ACC112 (cell line): ENCODE data around the gene MYH10.

Source experiments
- H2AFZ ChIP-seq: fragments of 200-600 bp; sonication (generic); one replicate; pipeline ENCODE4 v1.6.0; 2017; ENCODE audit warnings: antibody characterized with exemption, low read length; ENCODE audit not compliant: unreplicated experiment
- H3K27ac ChIP-seq: fragments of 200-600 bp; sonication (generic); 2 replicates; pipeline ENCODE4 v1.5.1; 2014; ENCODE audit warnings: low read depth, mild to moderate bottlenecking, antibody characterized with exemption, low read length, moderate library complexity
- H3K27me3 ChIP-seq: fragments of 200-600 bp; sonication (generic); 2 replicates; pipeline ENCODE4 v1.6.1; 2014; ENCODE audit warnings: mild to moderate bottlenecking, antibody characterized with exemption, low read length, moderate library complexity, mixed read lengths; ENCODE audit not compliant: insufficient read depth
- H3K36me3 ChIP-seq: fragments of 200-600 bp; sonication (generic); 2 replicates; pipeline ENCODE4 v1.6.1; 2016; ENCODE audit warnings: mild to moderate bottlenecking, antibody characterized with exemption, low read length, moderate library complexity, mixed read lengths; ENCODE audit not compliant: insufficient read depth
- H3K4me1 ChIP-seq: fragments of 200-600 bp; sonication (generic); one replicate; pipeline ENCODE4 v1.6.1; 2016; ENCODE audit warnings: low read length, mixed read lengths; ENCODE audit not compliant: insufficient read depth, unreplicated experiment, control insufficient read depth
- H3K4me3 ChIP-seq: fragments of 200-600 bp; sonication (generic); 2 replicates; pipeline ENCODE4 v1.5.1; 2014; ENCODE audit warnings: mild to moderate bottlenecking, low read depth, low read length
- H3K79me2 ChIP-seq: fragments of 200-600 bp; sonication (generic); one replicate; pipeline ENCODE4 v1.6.0; 2016; ENCODE audit warnings: low read length; ENCODE audit not compliant: control insufficient read depth, unreplicated experiment, insufficient read depth

The MYH10 gene

DNA sequence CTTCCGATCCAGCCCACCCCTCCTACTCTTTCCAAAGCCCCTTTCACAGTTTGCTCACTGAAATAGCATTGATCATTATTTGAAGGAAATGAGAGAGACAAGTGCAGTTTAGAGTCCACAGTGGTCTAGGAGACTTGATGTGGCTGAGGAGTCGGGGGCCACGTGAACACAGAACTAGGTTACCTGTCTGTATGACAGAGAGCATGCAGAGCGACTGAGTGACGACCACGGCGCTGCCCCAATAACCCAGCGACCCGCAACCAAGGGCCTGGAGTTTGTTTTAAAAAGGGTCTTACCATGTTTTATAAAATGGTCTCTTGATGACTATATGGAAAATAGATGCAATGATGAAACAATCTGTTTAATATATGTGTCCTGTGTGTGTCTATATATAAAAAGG lies 155.3 kb downstream of the MYH10 start:
- Histone ChIP-seq H3K79me2 (peaks cover 5% of the 10 kb centered on the region), H3K4me1 (peaks cover 4% of the 10 kb centered on the region), H2AFZ (no peak overlapping the region), H3K36me3 (peaks cover 20% of the 10 kb centered on the region), H3K27me3 (no peaks in the 10 kb centered on the region), H3K27ac (no peak overlapping the region), H3K4me3 (no peak overlapping the region)

DNA sequence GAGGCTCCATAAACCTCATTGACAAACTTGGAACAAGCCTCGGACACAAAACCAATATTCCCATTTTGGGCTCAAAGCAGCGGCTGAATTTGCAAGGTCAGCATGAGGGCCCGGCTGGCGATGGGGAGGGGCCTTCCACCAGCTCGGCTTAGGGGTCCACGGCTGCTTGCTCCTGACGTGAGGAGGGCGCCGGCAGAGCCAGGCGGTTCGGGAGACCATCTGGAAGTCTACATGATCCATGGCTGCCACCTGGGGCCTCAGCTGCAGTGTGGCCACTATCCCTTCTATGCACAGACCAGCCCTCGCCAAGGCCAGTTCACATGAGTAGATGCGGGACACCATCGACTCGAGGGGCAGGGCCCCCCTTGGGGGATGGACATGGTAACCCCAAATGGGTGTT lies 155.7 kb downstream of the MYH10 start:
- Histone ChIP-seq H3K4me3 (no peak overlapping the region), H3K4me1 (peaks cover 4% of the 10 kb centered on the region), H3K79me2 (peaks cover 8% of the 10 kb centered on the region), H3K36me3 (peaks cover 20% of the 10 kb centered on the region), H3K27me3 (no peaks in the 10 kb centered on the region), H3K27ac (no peak overlapping the region), H2AFZ (no peak overlapping the region)

DNA sequence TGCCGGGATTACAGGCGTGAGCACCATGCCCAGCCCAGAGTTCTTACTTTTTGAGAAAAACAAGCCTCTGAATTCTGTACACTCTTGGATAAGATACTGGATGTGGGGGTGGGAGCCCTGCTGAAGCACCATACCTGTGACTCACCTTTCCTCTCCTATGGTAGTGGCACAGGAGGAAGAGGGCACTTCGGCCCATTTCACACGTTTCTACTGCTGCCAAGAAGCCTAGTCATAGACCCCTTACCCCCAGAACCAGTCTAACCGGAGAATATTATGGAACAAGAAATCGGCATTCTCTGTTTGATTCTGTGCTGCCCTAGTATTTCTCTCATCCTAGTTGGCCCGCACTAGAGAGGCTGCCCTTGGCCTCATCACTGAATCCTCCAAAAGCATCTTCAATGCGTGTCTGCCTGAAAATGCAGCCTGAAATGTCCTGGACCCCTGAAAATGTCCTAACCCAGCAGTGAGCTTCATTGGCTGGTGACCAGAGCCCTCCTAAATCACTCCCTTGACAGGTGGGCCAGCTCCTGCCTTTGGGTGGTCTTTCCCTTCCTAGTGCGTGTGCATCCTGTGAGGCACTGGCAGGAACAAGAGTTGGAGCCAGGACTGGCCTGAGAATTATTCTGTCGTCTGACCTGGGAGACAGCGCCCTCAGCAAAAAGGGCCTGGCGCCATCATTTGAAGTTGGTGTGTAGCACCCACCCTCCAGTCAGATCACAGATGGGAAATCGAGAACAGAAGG lies 156.9 kb downstream of the MYH10 start:
- peaks cover 14% of the 10 kb centered on the region for H3K79me2 ChIP-seq
- H3K36me3 ChIP-seq = peaks cover 20% of the 10 kb centered on the region
- no peak overlapping the region for H3K4me3 ChIP-seq
- H3K27ac ChIP-seq = no peak overlapping the region
- no peak overlapping the region for H2AFZ ChIP-seq
- H3K4me1 ChIP-seq = no peaks in the 10 kb centered on the region
- no peaks in the 10 kb centered on the region for H3K27me3 ChIP-seq

DNA sequence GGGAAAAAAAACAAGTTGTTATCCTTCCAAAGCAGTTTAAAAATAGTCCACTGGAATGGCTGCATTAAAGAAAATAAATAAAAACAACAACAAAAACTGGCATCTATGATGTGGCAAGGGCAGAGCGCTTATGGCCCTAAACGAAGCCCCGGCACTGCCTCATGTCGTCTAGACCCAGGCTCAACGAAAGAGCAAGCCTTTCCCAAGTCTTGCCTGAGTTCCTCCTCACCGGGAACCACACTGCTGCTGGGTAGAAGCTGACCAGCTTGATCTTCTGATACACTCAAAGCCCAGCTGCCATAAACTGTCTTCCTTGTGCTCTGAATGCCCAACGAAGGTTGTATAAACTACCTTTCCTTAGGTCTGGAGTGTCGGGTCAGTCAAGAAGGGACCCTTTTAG lies 157.9 kb downstream of the MYH10 start:
- H2AFZ ChIP-seq = no peak overlapping the region
- H3K4me1 ChIP-seq = no peaks in the 10 kb centered on the region
- H3K4me3 ChIP-seq = no peak overlapping the region
- peaks cover 26% of the 10 kb centered on the region for H3K36me3 ChIP-seq
- H3K79me2 ChIP-seq = peaks cover 14% of the 10 kb centered on the region
- no peak overlapping the region for H3K27ac ChIP-seq
- H3K27me3 ChIP-seq = no peaks in the 10 kb centered on the region

DNA sequence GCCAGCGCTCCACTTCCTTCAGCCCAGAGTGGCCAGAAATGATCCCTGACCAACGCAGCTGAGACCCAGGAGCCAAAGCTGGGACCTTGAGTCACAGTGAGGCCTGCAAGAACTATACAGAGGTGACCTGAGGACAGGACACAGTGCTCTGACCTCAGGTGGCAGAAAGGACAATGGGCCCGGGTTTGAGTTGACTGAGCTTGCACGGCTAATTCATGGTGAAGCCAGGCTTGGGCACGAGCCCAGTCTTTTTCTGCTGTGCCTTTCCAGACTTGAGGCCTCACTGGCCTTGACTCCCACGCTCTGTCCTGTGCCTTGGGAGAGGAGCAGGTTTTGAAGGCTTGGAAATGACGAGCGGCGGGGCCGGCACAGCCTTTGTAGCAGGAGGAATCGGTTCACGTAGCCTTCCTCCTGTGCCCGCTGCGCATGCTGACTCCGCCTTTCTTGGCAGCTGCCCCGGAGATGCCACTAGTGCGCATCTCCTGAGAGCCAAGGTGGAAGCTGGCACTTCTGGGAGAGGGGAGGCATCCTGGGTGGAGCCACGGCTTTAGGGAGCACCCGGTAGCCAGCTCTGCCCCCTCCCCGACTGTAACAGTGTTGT lies 160.0 kb downstream of the MYH10 start:
- Histone ChIP-seq H3K4me1 (no peaks in the 10 kb centered on the region), H3K27ac (no peak overlapping the region), H3K36me3 (peaks cover 26% of the 10 kb centered on the region), H3K4me3 (no peak overlapping the region), H3K79me2 (peaks cover 21% of the 10 kb centered on the region), H3K27me3 (no peaks in the 10 kb centered on the region), H2AFZ (no peak overlapping the region)

DNA sequence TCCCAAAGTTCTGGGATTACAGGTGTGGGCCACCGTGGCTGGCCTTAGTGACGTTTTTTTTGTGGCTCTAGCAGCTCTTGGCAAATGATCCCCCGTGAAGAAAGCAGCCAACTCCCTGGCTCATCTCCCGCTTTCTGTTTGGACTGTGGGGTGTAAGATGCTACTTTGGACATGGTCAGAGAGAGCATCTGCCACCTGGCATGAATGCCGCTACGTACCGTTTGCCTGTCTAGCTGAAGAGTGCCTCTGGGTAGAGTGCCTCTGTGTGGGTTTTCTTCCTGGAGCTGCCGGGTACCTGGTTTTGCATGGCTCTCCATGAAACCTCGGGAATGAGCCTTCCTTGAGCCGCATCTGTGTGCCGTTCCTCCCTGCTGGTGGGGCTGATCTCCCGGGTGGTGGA lies 160.6 kb downstream of the MYH10 start:
- peaks cover 21% of the 10 kb centered on the region; the same call in 1 of the 2 replicates for H3K36me3 ChIP-seq
- H3K27ac ChIP-seq = no peak overlapping the region
- H3K27me3 ChIP-seq = no peaks in the 10 kb centered on the region

DNA sequence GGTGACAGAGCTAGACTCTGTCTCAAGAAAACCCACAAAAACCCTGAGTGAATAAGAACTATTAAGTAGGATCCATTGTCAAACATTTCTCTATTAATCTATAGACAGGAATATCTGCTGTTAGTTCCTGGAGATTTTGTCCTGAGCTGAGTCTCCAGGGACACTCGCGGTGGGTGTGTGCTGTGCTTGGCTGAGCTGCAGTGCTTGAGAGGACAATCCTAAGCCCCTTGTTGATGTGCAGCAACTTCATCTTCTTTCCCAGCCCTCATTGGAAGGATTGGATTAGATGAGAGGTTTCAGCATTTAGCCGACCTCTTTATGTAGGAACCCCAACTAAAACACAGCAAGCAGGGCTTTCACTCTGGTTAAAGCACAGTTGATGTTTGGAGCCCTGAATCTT lies 161.5 kb downstream of the MYH10 start:
- H3K27me3 ChIP-seq = no peaks in the 10 kb centered on the region
- peaks cover 24% of the 10 kb centered on the region; the same call in 1 of the 2 replicates for H3K36me3 ChIP-seq
- peaks cover 37% of the 10 kb centered on the region for H3K79me2 ChIP-seq
- no peaks in the 10 kb centered on the region for H3K4me1 ChIP-seq
- H3K4me3 ChIP-seq = no peak overlapping the region
- H3K27ac ChIP-seq = no peak overlapping the region
- H2AFZ ChIP-seq = no peak overlapping the region

More for the DNA sequence above, 160.6 kb downstream of the MYH10 start:
- Histone ChIP-seq H2AFZ (no peak overlapping the region), H3K79me2 (peaks cover 27% of the 10 kb centered on the region), H3K4me3 (no peak overlapping the region), H3K4me1 (no peaks in the 10 kb centered on the region)

DNA sequence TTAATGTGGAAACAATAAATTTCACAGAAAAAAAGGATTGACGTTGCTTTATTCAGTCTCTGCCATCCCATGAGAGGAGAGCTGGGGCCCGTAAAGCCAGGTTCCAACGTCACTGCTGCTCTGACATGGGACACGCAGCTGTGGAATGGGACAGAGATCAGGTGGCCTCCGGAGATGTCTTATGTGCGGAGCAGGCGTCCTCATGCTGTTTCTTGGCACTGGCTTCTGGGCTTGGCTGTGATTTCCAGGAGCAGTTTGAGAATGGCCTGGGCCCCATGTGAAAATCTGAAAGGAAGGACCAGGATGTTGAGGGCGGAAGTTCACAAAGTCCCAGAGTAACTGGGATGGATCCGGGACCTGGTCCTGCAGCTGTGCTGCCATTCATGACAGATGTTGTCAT lies 162.4 kb downstream of the MYH10 start:
- H3K4me1 ChIP-seq = no peaks in the 10 kb centered on the region
- peaks cover 24% of the 10 kb centered on the region; the same call in 1 of the 2 replicates for H3K36me3 ChIP-seq
- no peak overlapping the region for H2AFZ ChIP-seq
- no peak overlapping the region for H3K27ac ChIP-seq
- no peak overlapping the region for H3K4me3 ChIP-seq
- H3K79me2 ChIP-seq = peaks cover 41% of the 10 kb centered on the region
- no peaks in the 10 kb centered on the region for H3K27me3 ChIP-seq

DNA sequence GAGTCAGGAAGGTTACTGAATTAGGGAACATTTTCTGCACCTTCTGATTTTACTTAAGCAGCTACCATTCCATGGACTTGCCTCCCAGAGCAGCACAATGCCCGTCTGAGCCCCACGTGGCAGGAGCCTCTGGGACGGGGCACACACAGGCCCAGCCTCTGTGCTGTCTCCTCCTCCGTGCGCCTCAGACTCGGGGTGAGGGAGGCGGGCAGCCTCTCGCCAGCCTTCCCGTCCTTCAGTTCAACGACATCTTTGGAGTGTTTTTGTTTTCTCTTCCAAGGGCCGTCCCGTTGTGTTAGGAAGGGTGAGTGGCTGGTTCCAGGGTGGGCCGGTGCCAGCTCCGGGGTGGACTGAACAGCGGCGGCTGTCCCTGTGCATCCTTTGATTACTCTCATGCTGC lies 163.0 kb downstream of the MYH10 start:
- Histone ChIP-seq H3K79me2 (peaks cover 45% of the 10 kb centered on the region), H2AFZ (no peak overlapping the region), H3K27me3 (no peaks in the 10 kb centered on the region), H3K4me3 (no peak overlapping the region), H3K36me3 (peaks cover 22% of the 10 kb centered on the region; the same call in 1 of the 2 replicates), H3K4me1 (no peaks in the 10 kb centered on the region), H3K27ac (no peak overlapping the region)

DNA sequence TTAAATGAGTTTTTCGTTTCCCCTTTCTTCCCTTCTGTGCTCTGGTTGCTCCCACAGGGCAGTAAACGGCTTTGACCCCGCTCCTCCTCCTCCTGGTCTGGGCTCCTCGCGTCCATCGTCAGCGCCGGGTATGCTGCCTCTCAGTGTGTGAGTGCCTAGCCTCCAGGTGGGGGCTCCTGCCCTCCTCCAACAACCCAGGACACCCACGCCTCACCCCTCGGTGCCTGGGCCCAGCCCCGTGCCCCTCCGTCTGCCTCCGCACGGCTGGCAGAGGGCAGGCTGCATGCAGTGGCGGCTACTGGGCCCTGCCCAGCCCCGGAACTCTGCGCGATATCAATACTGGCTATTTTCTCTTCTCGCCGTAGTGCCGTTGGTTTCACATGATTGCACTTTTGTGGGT lies 163.7 kb downstream of the MYH10 start:
- Histone ChIP-seq H3K36me3 (peaks cover 20% of the 10 kb centered on the region; the same call in 1 of the 2 replicates), H3K79me2 (peaks cover 49% of the 10 kb centered on the region), H3K27ac (no peak overlapping the region), H3K27me3 (no peaks in the 10 kb centered on the region), H3K4me3 (no peak overlapping the region), H2AFZ (no peak overlapping the region), H3K4me1 (no peaks in the 10 kb centered on the region)

DNA sequence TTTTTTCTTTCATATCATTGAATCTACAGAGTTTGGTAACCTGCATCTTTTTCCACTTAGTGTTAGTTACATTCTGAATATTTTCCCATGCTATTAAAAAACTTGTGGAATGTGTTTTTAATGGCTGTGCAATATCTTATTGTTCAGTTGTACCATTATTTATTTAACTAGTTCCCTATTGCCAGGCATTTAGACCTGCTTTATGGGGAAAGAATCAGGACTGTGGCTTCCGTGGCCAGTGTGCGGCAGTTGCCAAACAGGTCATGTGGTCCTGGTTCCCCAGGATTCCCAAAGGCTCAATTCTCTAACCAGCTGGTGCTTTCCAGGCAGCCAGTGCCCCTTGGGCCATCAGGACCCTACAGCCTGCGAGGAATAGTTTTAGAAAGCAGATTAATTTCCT lies 164.1 kb downstream of the MYH10 start:
- H3K27me3 ChIP-seq = no peaks in the 10 kb centered on the region
- H2AFZ ChIP-seq = no peak overlapping the region
- no peak overlapping the region for H3K4me3 ChIP-seq
- peaks cover 52% of the 10 kb centered on the region for H3K79me2 ChIP-seq
- no peak overlapping the region for H3K27ac ChIP-seq
- H3K4me1 ChIP-seq = no peaks in the 10 kb centered on the region
- H3K36me3 ChIP-seq = peaks cover 16% of the 10 kb centered on the region; the same call in 1 of the 2 replicates
